GM13976 (cell line): ENCODE data around the gene SPTBN1.

Experiments
- DNase-seq: peaks from one replicate; pipeline ENCODE4 v3.0.0; 2012; ENCODE audit warnings: low spot score
- in situ Hi-C: fragments of 300-500 bp; cut with MboI; formaldehyde crosslinking; loops from one replicate; pipeline ENCODE4 v1.12.0; 2022; ENCODE audit warnings: low sequenced_read_pairs, mixed read lengths, inconsistent platforms; ENCODE audit not compliant: unreplicated experiment
- TF ChIP-seq, protein P1 (sequence below): IDR thresholded peaks from 2 replicates; pipeline ENCODE4 v1.5.1; 2012; ENCODE audit warnings: borderline replicate concordance, mild to moderate bottlenecking; ENCODE audit not compliant: insufficient read depth; ENCODE audit errors: extremely low read depth, missing control alignments, control extremely low read depth

Gene SPTBN1

GRCh38 chr2:54586062-54586461, 129.9 kb downstream of the SPTBN1 start:
- TF ChIP-seq, protein P1, sequence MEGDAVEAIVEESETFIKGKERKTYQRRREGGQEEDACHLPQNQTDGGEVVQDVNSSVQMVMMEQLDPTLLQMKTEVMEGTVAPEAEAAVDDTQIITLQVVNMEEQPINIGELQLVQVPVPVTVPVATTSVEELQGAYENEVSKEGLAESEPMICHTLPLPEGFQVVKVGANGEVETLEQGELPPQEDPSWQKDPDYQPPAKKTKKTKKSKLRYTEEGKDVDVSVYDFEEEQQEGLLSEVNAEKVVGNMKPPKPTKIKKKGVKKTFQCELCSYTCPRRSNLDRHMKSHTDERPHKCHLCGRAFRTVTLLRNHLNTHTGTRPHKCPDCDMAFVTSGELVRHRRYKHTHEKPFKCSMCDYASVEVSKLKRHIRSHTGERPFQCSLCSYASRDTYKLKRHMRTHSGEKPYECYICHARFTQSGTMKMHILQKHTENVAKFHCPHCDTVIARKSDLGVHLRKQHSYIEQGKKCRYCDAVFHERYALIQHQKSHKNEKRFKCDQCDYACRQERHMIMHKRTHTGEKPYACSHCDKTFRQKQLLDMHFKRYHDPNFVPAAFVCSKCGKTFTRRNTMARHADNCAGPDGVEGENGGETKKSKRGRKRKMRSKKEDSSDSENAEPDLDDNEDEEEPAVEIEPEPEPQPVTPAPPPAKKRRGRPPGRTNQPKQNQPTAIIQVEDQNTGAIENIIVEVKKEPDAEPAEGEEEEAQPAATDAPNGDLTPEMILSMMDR, result no peak
- no peak for DNase-seq
- in situ Hi-C loops, result no loop called here

DNA sequence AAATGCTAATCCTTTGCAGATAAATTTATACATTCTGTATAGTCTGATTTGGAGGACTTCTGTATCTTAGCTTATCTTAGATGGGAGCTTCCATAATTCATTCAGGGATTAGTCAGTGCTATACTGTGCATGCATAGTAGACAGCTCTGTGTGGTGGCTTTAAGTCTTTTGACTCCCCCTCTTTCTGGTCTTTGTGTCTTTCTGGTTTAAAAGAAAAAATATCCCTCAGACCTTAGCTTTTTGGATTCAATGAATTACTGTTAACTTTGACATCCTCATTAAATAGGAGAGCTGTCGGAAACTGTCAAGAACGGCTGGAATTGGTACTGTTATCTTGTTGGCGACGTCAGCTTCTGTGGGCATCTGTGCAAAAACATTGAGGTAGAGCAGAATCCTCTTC, 130.4 kb downstream of the SPTBN1 start:
- DNase-seq, result no peak
- in situ Hi-C loops, result no loop called here
- TF ChIP-seq, protein P1, result no peak

DNA sequence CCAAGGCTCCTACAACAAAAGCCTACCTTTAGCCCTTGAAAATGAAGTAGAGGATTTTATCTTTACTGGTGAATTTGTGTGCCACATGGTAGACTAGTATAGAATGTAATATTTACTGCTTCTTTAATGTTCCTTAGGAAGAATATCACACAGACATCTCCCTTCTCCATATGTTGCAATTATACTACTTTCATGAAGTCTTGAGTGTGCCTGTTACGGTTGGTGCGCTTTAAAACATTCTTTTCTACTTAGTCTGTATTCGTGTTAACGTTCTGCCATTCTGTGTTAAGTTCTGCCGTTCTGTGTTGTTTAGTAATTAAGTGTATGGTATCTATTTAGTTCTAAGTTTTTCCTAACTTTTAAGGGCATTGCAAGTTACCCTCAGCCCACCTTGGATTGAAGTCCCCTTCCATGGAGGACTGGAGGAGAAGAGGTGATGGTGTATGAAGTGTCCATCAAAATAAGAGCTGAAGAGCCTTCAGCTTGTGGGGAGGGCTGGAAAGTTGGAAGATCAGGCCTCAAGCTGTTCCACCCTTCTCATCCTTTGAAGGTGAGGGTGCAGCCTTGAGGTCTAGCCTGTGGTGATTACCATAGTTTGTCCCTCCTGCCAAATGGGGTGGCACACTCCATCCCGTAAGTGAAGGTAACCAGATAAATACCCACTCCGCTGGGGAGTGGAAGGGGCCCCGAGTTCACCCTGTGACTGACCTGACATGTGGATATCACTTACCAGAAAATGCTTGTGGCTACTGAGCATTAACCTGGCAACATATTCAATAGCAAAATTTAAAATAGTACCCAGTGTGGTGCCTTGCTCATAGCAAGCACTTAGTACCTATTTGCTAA, 131.3 kb downstream of the SPTBN1 start:
- in situ Hi-C loops, result no loop called here
- DNase-seq, result no peak
- TF ChIP-seq, protein P1, result no peak

- no peak for DNase-seq
- in situ Hi-C loops, result no loop called here
- TF ChIP-seq, protein P1, result no peak
Measured at GRCh38 chr2:54588244-54588899, 132.2 kb downstream of the SPTBN1 start.

DNA sequence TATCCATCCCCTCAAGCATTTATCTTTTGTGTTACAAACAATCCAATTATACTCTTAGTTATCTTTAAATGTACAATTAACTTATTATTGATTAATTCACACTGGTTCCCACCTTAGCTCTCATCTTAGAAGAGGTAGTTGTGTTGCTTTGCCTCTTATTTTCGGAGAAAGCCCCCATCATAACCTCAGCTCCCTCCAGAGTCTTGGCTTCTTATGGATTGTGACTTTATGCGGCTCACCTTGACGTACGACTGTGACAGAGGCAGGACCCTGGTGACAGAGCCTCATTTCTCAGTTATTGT, 132.9 kb downstream of the SPTBN1 start:
- TF ChIP-seq, protein P1, result no peak
- no peak for DNase-seq
- in situ Hi-C loops, result no loop called here

DNA sequence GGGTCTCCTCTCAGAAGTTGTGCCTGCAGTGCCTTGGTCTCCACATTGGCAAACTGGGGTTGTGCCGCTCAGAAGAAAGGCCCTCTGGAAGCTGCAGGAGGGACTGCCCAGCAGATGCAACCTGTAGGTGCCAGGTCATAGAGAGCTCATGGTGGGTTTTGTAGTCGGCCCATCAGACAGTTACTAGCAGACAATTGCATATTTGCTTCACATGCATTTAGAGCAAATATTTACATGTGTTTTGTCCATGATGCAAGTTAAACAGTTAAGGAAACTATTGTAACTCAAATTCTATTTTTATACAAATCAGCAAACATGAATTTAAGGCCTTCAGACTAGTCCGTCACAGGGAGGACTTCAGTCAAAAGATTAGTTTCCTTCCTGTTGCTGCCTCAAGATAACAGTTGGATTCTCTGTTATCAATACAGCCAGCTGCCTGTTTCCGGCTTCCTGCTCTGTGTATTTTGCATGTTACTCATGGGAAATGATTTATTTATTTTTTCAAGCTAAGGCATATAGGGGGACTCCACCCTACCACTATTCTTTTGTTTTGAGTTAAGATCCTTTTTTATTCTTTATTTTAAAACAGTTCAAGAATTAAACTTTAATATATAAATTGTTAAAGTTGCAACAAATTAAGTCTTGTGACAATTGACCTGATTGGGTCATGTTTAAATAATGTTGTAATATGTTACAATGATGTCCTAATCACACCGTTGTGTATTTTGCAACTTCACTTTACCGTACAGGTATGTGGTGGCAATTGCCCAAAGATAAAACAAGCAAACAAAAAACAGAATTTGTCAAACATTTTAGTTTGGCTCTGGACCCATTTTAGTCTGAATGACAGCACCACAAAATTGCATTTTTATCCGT, 133.5 kb downstream of the SPTBN1 start:
- TF ChIP-seq, protein P1, result no peak
- DNase-seq, result no peak

More for the DNA sequence above, 133.5 kb downstream of the SPTBN1 start:
- in situ Hi-C loops, result no loop called here
